HCT116 (cell line): ENCODE results near the gene SESN1. TPM values are rescaled to one million over a fixed set of nuclear protein-coding genes. Genes with fewer than 3 reads are reported as not detected.

Experiments used
- ATAC-seq: fragments of 200-7000 bp; cut with Tn5 transposase; 2 replicates; pipeline ENCODE4 v1.9.1; 2020; ENCODE audit warnings: mild to moderate bottlenecking, moderate library complexity
- BruUV-seq: library from RNA; stranded (reverse); fragments of 400-500 nt; replicated peaks from 2 replicates; lab custom pipeline; 2021; lab: Mats Ljungman, UMichigan
- CTCF ChIA-PET: fragments of 300-600 bp; sonication (Branson Sonifier 250); formaldehyde crosslinking; loops from one replicate; lab custom pipeline; 2021; ENCODE audit warnings: antibody characterized with exemption; lab: Charles Lee
- POLR2A ChIA-PET: fragments of 300-600, 350-600 bp; sonication (Branson Sonifier 250); formaldehyde crosslinking; loops from one replicate; lab custom pipeline; 2021; ENCODE audit warnings: antibody characterized with exemption; lab: Charles Lee
- RAD21 ChIA-PET, 2 experiments: fragments of 300-600 bp; sonication (Branson Sonifier 250); formaldehyde crosslinking; loops; one replicate each; lab custom pipeline; 2023; ENCODE audit warnings: low total read pairs in 2 of 2; ENCODE audit not compliant: uncharacterized antibody in 2 of 2, unreplicated experiment in 2 of 2, low non-redundant PET in 1 of 2; lab: Charles Lee
- DNase-seq: peaks from one replicate; pipeline ENCODE4 v3.0.0-alpha.2; 2010; ENCODE audit warnings: low read depth, low spot score
- H2AFZ ChIP-seq: fragments of 200-600 bp; shearing (Covaris generic), sonication (generic); 2 replicates; pipeline ENCODE4 v1.6.1; 2017; ENCODE audit warnings: low read depth, mixed run types, mixed read lengths, antibody characterized with exemption, low read length; ENCODE audit not compliant: poor library complexity, severe bottlenecking
- H3K27ac ChIP-seq: 2 replicates; pipeline ENCODE4 v1.5.1; 2012; ENCODE audit warnings: low read depth, low read length
- H3K27me3 ChIP-seq: fragments of 200-600 bp; sonication (generic); 2 replicates; pipeline ENCODE4 v1.6.1; 2016; ENCODE audit warnings: mixed run types, low read length, mixed read lengths; ENCODE audit not compliant: insufficient read depth
- H3K36me3 ChIP-seq, 2 experiments: fragments of 200-500 bp in 1 of 2; fragments of 200-600 bp in 1 of 2; sonication (Bioruptor generic) in 1 of 2; sonication (generic) in 1 of 2; 2 replicates each; pipeline versions ENCODE4 v1.5.1 to v1.6.1; 2014 to 2016; ENCODE audit warnings: low read length in 2 of 2, inconsistent platforms in 1 of 2, mixed read lengths in 1 of 2, mixed run types in 1 of 2; ENCODE audit not compliant: insufficient read depth in 2 of 2, control insufficient read depth in 1 of 2
- H3K4me1 ChIP-seq, 2 experiments: fragments of 200-600 bp in 1 of 2; sonication (generic) in 1 of 2; 2 replicates each; pipeline versions ENCODE4 v1.5.1 to v1.6.1; 2012 to 2017; ENCODE audit warnings: low read length in 2 of 2, inconsistent platforms in 1 of 2, mild to moderate bottlenecking in 1 of 2, mixed read lengths in 1 of 2, mixed run types in 1 of 2, moderate library complexity in 1 of 2; ENCODE audit not compliant: insufficient read depth in 2 of 2, control insufficient read depth in 1 of 2
- H3K4me2 ChIP-seq: fragments of 200-600 bp; sonication (generic); 2 replicates; pipeline ENCODE4 v1.6.1; 2017; ENCODE audit warnings: mixed run types, low read length, mixed read lengths
- H3K4me3 ChIP-seq, 2 experiments: fragments of 200-600 bp in 1 of 2; sonication (generic) in 1 of 2; replicated peaks in 1 of 2; 2 replicates each; pipeline ENCODE4 v1.5.1; 2011 to 2016; ENCODE audit warnings: low read length in 2 of 2, control low read depth in 1 of 2, low read depth in 1 of 2, mild to moderate bottlenecking in 1 of 2, mixed read lengths in 1 of 2, mixed run types in 1 of 2
- H3K79me2 ChIP-seq: fragments of 200-600 bp; sonication (generic); 2 replicates; pipeline ENCODE4 v1.6.1; 2017; ENCODE audit warnings: mild to moderate bottlenecking, mixed run types, low read length, moderate library complexity, mixed read lengths; ENCODE audit not compliant: insufficient read depth
- H3K9ac ChIP-seq: fragments of 200-600 bp; sonication (generic); 2 replicates; pipeline ENCODE4 v1.6.1; 2016; ENCODE audit warnings: low read length, mixed read lengths
- H3K9me2 ChIP-seq: fragments of 200-600 bp; sonication (generic), shearing (Covaris generic); 2 replicates; pipeline ENCODE4 v1.6.1; 2017; ENCODE audit warnings: mixed run types, mild to moderate bottlenecking, moderate library complexity; ENCODE audit not compliant: insufficient read depth
- H3K9me3 ChIP-seq, 2 experiments: fragments of 200-500 bp in 1 of 2; fragments of 200-600 bp in 1 of 2; sonication (Bioruptor generic) in 1 of 2; sonication (generic) in 1 of 2; 2 replicates each; pipeline ENCODE4 v1.6.1; 2014 to 2017; ENCODE audit warnings: low read length in 2 of 2, mixed read lengths in 2 of 2, inconsistent platforms in 1 of 2, low read depth in 1 of 2, mild to moderate bottlenecking in 1 of 2, mixed run types in 1 of 2, moderate library complexity in 1 of 2; ENCODE audit not compliant: control insufficient read depth in 1 of 2, insufficient read depth in 1 of 2
- H4K20me1 ChIP-seq: fragments of 200-600 bp; sonication (generic), shearing (Covaris generic); 2 replicates; pipeline ENCODE4 v1.6.1; 2017; ENCODE audit warnings: mixed run types, mild to moderate bottlenecking, moderate library complexity; ENCODE audit not compliant: insufficient read depth
- ATF3 ChIP-seq: IDR thresholded peaks from 2 replicates; pipeline ENCODE4 v1.6.1; 2012
- CBX3 ChIP-seq: IDR thresholded peaks from 2 replicates; pipeline ENCODE4 v1.6.1; 2012; ENCODE audit warnings: low read depth
- CEBPB ChIP-seq: IDR thresholded peaks from 2 replicates; pipeline ENCODE4 v1.6.1; 2012; ENCODE audit warnings: low read depth
- CTCF ChIP-seq, 3 experiments: fragments of 200-600 bp in 1 of 3; sonication (generic) in 1 of 3; IDR thresholded peaks in 2 of 3; conservative IDR thresholded peaks in 1 of 3; 2 replicates each; pipeline ENCODE4 v1.5.1; 2012 to 2017; ENCODE audit warnings: low read depth in 2 of 3, low read length in 2 of 3, antibody characterized with exemption in 1 of 3, borderline replicate concordance in 1 of 3, control low read depth in 1 of 3, mild to moderate bottlenecking in 1 of 3, mixed read lengths in 1 of 3, mixed run types in 1 of 3, moderate library complexity in 1 of 3; ENCODE audit not compliant: insufficient read depth in 1 of 3
- EGR1 ChIP-seq: IDR thresholded peaks from 2 replicates; pipeline ENCODE4 v1.6.1; 2012; ENCODE audit warnings: low read depth
- ELF1 ChIP-seq: IDR thresholded peaks from 2 replicates; pipeline ENCODE4 v1.6.1; 2012; ENCODE audit warnings: low read depth, borderline replicate concordance
- EZH2phosphoT487 ChIP-seq: fragments of 200-600 bp; IDR thresholded peaks from 2 replicates; pipeline ENCODE4 v1.6.1; 2018; ENCODE audit warnings: antibody characterized with exemption, borderline replicate concordance
- FOSL1 ChIP-seq: IDR thresholded peaks from 2 replicates; pipeline ENCODE4 v1.6.1; 2012; ENCODE audit warnings: low read depth
- MAX ChIP-seq: IDR thresholded peaks from 2 replicates; pipeline ENCODE4 v1.6.1; 2012
- POLR2A ChIP-seq: IDR thresholded peaks from 2 replicates; pipeline ENCODE4 v1.7.0; 2011; ENCODE audit warnings: borderline replicate concordance; ENCODE audit not compliant: insufficient read depth, insufficient read length; ENCODE audit errors: extremely low read depth
- POLR2AphosphoS5 ChIP-seq: IDR thresholded peaks from 2 replicates; pipeline ENCODE4 v1.6.1; 2011; ENCODE audit warnings: mild to moderate bottlenecking, low read depth, low read length, moderate library complexity
- RAD21 ChIP-seq: IDR thresholded peaks from 2 replicates; pipeline ENCODE4 v1.6.1; 2012; ENCODE audit warnings: low read depth, mild to moderate bottlenecking
- REST ChIP-seq: IDR thresholded peaks from 2 replicates; pipeline ENCODE4 v1.6.1; 2012; ENCODE audit warnings: low read depth
- SP1 ChIP-seq: IDR thresholded peaks from 2 replicates; pipeline ENCODE4 v1.6.1; 2012; ENCODE audit warnings: low read depth
- SRF ChIP-seq: IDR thresholded peaks from 2 replicates; pipeline ENCODE4 v1.6.1; 2012; ENCODE audit warnings: low read depth
- TCF7L2 ChIP-seq: IDR thresholded peaks from 2 replicates; pipeline ENCODE4 v1.7.0; 2011; ENCODE audit warnings: borderline replicate concordance, inconsistent platforms; ENCODE audit not compliant: insufficient read depth, insufficient read length; ENCODE audit errors: extremely low read depth
- YY1 ChIP-seq: IDR thresholded peaks from 2 replicates; pipeline ENCODE4 v1.6.1; 2011; ENCODE audit warnings: low read length, low read depth, moderate library complexity, mild to moderate bottlenecking; ENCODE audit not compliant: insufficient replicate concordance; ENCODE audit errors: extremely low read depth
- ZBTB33 ChIP-seq: IDR thresholded peaks from 2 replicates; pipeline ENCODE4 v1.6.1; 2011; ENCODE audit warnings: mild to moderate bottlenecking, low read length, moderate library complexity; ENCODE audit not compliant: insufficient replicate concordance; ENCODE audit errors: extremely low read depth
- ZFX ChIP-seq: fragments of 450-650 bp; IDR thresholded peaks from 2 replicates; pipeline ENCODE4 v1.6.1; 2017
- ZNF274 ChIP-seq: fragments of 200-500 bp; sonication (Bioruptor generic); IDR thresholded peaks from 2 replicates; pipeline ENCODE4 v1.6.1; 2014; ENCODE audit warnings: mild to moderate bottlenecking, low read depth, low read length, inconsistent platforms
- intact Hi-C: fragments of 100-400 bp; cut with micrococcal nuclease; formaldehyde crosslinking; loops from 2 replicates; pipeline ENCODE4 v1.10.0; 2022
- total RNA-seq: library from RNA; stranded (reverse); gene quantifications from one replicate; pipeline ENCODE4 v1.2.1, GENCODE V29; 2021; ENCODE audit not compliant: unreplicated experiment

Gene SESN1
- total RNA-seq, 1 experiment from 2014 or later, result 9.3 TPM

- Histone ChIP-seq H2AFZ (no peak overlapping the region), H3K4me2 (no peak overlapping the region), H3K27me3 (no peaks in the 10 kb centered on the region), H4K20me1 (no peaks in the 10 kb centered on the region), H3K4me3 (no peak overlapping the region), H3K27ac (no peak overlapping the region), H3K4me1 (no peaks in the 10 kb centered on the region), H3K9me2 (no peaks in the 10 kb centered on the region), H3K36me3 (no peaks in the 10 kb centered on the region), H3K9ac (no peak overlapping the region), H3K9me3 (no peaks in the 10 kb centered on the region), H3K79me2 (no peaks in the 10 kb centered on the region)
- intact Hi-C loops, result no loop called here
- ChIA-PET RAD21 (no interaction called here), POLR2A (no interaction called here), CTCF (interaction anchor here (1.1 kb wide), 1 partner anchor 10 kb away, joined by 3 read pairs; no protein-coding TSS in a partner anchor)
- TF ChIP-seq ELF1, result no peak
- no peak for TF ChIP-seq YY1
- no peak for TF ChIP-seq RAD21
- no peak for TF ChIP-seq MAX
- TF ChIP-seq POLR2A, result no peak
- TF ChIP-seq EGR1, result no peak
- TF ChIP-seq SRF, result no peak
- TF ChIP-seq ZBTB33, result no peak
- TF ChIP-seq ZFX, result no peak
- no peak for TF ChIP-seq CBX3
- TF ChIP-seq EZH2phosphoT487, result no peak
- TF ChIP-seq FOSL1, result no peak
- TF ChIP-seq REST, result no peak
- no peak for TF ChIP-seq POLR2AphosphoS5
- TF ChIP-seq SP1, result no peak
- no peak for TF ChIP-seq CTCF (IDR thresholded peaks at IDR 0.05 in 2 of 3, conservative IDR thresholded peaks at IDR 0.05 in 1 of 3; ENCODE audit: borderline replicate concordance in 1 of 3, insufficient read depth in 1 of 3, low read depth in 2 of 3, low read length in 2 of 3)
- TF ChIP-seq ATF3, result no peak
- no peak for TF ChIP-seq TCF7L2
- TF ChIP-seq CEBPB, result no peak
- TF ChIP-seq ZNF274, result no peak
- no TSS peak for BruUV-seq
- no peak for DNase-seq
- ATAC-seq, result no peak
Observed at GRCh38 chr6:109081026-109081425, 13.6 kb downstream of the SESN1 start.
